Measurements from ENCODE around the gene NPB.

NPB gene

GRCh38 chr17:81900181-81900820 is 1.7 kb upstream of the NPB start:
- DNase-seq, result no peak

GRCh38 chr17:81901167-81902022 is 643 bp upstream of the NPB start:
- DNase-seq, result no peak

- no peak for DNase-seq
These were observed 796 bp downstream of the NPB start for GRCh38 chr17:81902653-81903414.

GRCh38 chr17:81903415-81903831 is 1.4 kb downstream of the NPB start:
- no peak for DNase-seq

- no peak for DNase-seq
These were observed 2.0 kb downstream of the NPB start for GRCh38 chr17:81903896-81904599.

GRCh38 chr17:81904600-81905423 is 2.8 kb downstream of the NPB start:
- no peak for DNase-seq

GRCh38 chr17:81905424-81905875 is 3.4 kb downstream of the NPB start:
- DNase-seq, result no peak

GRCh38 chr17:81905993-81906392 is 4.0 kb downstream of the NPB start:
- DNase-seq, result no peak

GRCh38 chr17:81906476-81907218 is 4.6 kb downstream of the NPB start:
- DNase-seq, result no peak

GRCh38 chr17:81907219-81908145 is 5.4 kb downstream of the NPB start:
- no peak for DNase-seq

- no peak for DNase-seq
These were observed 6.8 kb downstream of the NPB start for GRCh38 chr17:81908793-81909192.

GRCh38 chr17:81909231-81909630 is 7.2 kb downstream of the NPB start:
- no peak for DNase-seq

GRCh38 chr17:81909966-81910839 is 8.2 kb downstream of the NPB start:
- no peak for DNase-seq

- no peak for DNase-seq
These were observed 8.8 kb downstream of the NPB start for GRCh38 chr17:81910840-81911276.

- peak; percentile 77 for DNase-seq
These were observed 9.4 kb downstream of the NPB start, which contains the start of gene PCYT2 for GRCh38 chr17:81911277-81911961. TSS of gene PCYT2 (minus strand) at chr17:81911399. CDS start at chr17:81911355, 44 bp downstream.

- DNase-seq, result no peak
These were observed 9.9 kb downstream of the NPB start for GRCh38 chr17:81911969-81912368.

- DNase-seq, result no peak
These were observed 10.6 kb downstream of the NPB start for GRCh38 chr17:81912441-81913309.

All from NCI-H2107 (cell line).